ENCODE measurements around the gene CCDC71. TPM values are rescaled to one million over a fixed set of nuclear protein-coding genes. Genes with fewer than 3 reads are reported as not detected.

Gene CCDC71
- total RNA-seq, 2 experiments from 2014 or later, result 21.8 to 22.7 TPM

DNA sequence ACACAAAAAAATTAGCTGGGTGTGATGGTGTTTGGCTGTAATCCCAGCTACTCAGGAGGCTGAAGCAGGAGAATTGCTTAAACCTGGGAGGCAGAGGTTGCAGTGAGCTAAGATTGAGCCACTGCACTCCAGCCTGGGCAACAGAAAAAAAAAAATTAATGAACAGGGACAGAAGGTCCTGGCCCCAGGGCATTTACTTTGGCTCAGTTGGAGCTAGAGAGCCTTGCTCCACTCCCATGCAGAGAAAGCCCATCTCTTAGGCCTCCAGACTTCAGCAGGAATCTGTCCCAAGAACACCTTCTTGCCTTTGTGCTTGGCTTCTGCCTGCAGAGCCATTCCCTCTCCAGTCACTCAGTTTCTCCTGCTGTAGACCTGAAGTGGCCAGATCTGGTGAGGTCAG, 14.0 kb upstream of the CCDC71 start:
- H3K36me3 Mint-ChIP-seq (ENCODE audit: low read depth), result no peaks in the 10 kb centered on the region
- DNase-seq, result no peak
- ChIA-PET CTCF (interaction anchor here (2.5 to 2.6 kb wide), 2 partner anchors 8 to 10 kb away, joined by 6 to 11 read pairs; partner anchors contain the start of gene KLHDC8B), POLR2A (interaction anchor here (0.6 kb wide), 1 partner anchor 759 kb away, joined by 3 read pairs; no protein-coding TSS in a partner anchor)
- peaks cover 1% of the 10 kb centered on the region for H3K4me1 Mint-ChIP-seq (ENCODE audit: low read depth)
- peaks cover 2% of the 10 kb centered on the region for H3K27me3 Mint-ChIP-seq (ENCODE audit: low read depth)
- H3K4me3 Mint-ChIP-seq, result no peak overlapping the region
- no peak for ATAC-seq
- H3K27ac Mint-ChIP-seq, result no peak overlapping the region
- H3K9me3 Mint-ChIP-seq (ENCODE audit: insufficient read depth), result no peaks in the 10 kb centered on the region

DNA sequence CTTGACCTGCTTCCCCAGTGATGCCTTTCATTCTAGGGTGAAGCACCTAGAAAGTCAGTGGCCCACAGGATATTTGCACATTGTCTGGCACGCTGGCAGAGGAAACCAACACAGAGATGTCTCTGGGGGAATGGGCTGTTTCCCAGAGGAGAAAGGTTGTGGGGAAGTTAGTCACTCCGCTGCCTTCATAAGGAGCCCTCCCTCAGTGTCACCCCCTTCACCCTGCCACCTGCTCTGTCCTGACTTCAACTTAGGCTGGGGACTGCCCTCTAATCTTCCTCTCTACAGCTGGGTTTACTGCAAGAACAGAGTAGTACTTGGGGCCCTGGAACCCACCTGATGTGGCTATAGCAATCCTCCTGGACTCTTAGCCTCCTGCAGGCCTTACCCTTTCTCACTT, 10.9 kb upstream of the CCDC71 start:
- Mint-ChIP-seq H3K27me3 (ENCODE audit: low read depth) (peaks cover 2% of the 10 kb centered on the region), H3K4me3 (no peak overlapping the region), H3K36me3 (ENCODE audit: low read depth) (no peaks in the 10 kb centered on the region), H3K9me3 (ENCODE audit: insufficient read depth) (no peaks in the 10 kb centered on the region), H3K27ac (no peak overlapping the region), H3K4me1 (ENCODE audit: low read depth) (peaks cover 19% of the 10 kb centered on the region)
- CTCF ChIA-PET, result no interaction called here
- POLR2A ChIA-PET, result no interaction called here
- no peak for ATAC-seq
- DNase-seq, result no peak

DNA sequence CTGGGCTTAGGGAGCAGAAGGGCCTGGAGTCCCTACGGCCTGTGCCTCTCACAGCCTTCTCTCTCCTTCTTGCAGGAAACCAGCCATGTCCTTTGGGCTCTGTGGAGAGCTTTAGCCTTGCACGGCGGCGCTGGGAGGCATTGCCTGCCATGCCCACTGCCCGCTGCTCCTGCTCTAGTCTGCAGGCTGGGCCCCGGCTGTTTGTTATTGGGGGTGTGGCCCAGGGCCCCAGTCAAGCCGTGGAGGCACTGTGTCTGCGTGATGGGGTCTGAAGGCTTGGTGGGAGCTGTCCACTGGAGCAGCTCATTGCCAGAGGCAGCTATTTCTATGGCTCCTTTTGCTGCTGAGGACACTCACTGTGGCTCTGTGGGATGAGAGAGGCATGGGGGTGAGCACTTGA, 9.4 kb upstream of the CCDC71 start:
- ChIA-PET CTCF (no interaction called here), POLR2A (no interaction called here)
- Mint-ChIP-seq H3K27ac (no peak overlapping the region), H3K27me3 (ENCODE audit: low read depth) (peaks cover 2% of the 10 kb centered on the region), H3K9me3 (ENCODE audit: insufficient read depth) (no peaks in the 10 kb centered on the region), H3K4me3 (no peak overlapping the region), H3K36me3 (ENCODE audit: low read depth) (no peaks in the 10 kb centered on the region), H3K4me1 (ENCODE audit: low read depth) (peaks cover 25% of the 10 kb centered on the region)
- no peak for DNase-seq
- no peak for ATAC-seq

DNA sequence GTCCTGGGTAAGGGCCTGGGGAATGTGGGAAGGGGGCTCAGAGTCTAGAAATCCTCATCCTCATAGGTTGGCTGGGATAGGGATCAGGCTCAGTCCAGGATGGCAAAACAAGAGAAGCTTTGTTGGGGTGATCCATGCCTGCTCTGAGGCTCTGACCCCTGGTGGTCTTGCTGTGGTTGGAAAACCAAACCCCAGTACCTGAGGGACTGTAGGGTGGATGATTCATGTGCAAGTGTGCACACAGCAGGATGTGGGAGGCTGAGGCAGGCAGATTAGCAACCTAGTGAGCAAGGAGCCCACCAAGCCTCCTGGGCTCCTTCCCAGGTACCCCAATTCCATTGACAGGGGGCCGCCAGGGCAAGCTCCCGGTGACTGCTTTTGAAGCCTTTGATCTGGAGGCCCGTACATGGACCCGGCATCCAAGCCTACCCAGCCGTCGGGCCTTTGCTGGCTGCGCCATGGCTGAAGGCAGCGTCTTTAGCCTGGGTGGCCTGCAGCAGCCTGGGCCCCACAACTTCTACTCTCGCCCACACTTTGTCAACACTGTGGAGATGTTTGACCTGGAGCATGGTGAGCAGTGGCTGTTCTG, 8.4 kb upstream of the CCDC71 start:
- no peaks in the 10 kb centered on the region for H3K9me3 Mint-ChIP-seq (ENCODE audit: insufficient read depth)
- no peak overlapping the region for H3K27ac Mint-ChIP-seq
- CTCF ChIA-PET, result no interaction called here
- DNase-seq, result no peak
- H3K4me1 Mint-ChIP-seq (ENCODE audit: low read depth), result peaks cover 25% of the 10 kb centered on the region
- no peak overlapping the region for H3K4me3 Mint-ChIP-seq
- peaks cover under 1% of the 10 kb centered on the region for H3K27me3 Mint-ChIP-seq (ENCODE audit: low read depth)
- no peaks in the 10 kb centered on the region for H3K36me3 Mint-ChIP-seq (ENCODE audit: low read depth)
- ATAC-seq, result no peak
- POLR2A ChIA-PET, result no interaction called here

DNA sequence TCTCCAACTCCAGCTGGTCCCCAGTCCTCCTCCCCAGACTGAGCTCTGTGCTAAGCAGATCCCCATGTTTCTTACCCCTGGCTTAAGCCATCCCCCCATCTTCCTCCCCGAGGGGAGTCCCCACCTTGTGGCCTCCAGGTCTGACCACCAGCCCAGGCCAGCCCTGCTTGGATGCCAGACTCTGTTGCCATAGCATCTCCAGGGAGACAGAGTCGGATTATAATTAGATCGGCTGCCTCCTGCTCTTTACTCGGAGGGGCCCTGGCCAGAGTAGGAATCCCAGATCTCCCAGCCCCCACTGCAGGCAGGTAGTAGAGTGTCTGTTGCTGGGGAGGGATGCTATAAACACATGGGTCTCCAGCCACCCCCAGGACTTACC, 7.7 kb upstream of the CCDC71 start:
- Mint-ChIP-seq H3K9me3 (ENCODE audit: insufficient read depth) (no peaks in the 10 kb centered on the region), H3K4me1 (ENCODE audit: low read depth) (peaks cover 25% of the 10 kb centered on the region), H3K36me3 (ENCODE audit: low read depth) (no peaks in the 10 kb centered on the region), H3K4me3 (no peak overlapping the region), H3K27ac (no peak overlapping the region), H3K27me3 (ENCODE audit: low read depth) (no peaks in the 10 kb centered on the region)
- ChIA-PET CTCF (no interaction called here), POLR2A (no interaction called here)
- no peak for ATAC-seq
- no peak for DNase-seq

DNA sequence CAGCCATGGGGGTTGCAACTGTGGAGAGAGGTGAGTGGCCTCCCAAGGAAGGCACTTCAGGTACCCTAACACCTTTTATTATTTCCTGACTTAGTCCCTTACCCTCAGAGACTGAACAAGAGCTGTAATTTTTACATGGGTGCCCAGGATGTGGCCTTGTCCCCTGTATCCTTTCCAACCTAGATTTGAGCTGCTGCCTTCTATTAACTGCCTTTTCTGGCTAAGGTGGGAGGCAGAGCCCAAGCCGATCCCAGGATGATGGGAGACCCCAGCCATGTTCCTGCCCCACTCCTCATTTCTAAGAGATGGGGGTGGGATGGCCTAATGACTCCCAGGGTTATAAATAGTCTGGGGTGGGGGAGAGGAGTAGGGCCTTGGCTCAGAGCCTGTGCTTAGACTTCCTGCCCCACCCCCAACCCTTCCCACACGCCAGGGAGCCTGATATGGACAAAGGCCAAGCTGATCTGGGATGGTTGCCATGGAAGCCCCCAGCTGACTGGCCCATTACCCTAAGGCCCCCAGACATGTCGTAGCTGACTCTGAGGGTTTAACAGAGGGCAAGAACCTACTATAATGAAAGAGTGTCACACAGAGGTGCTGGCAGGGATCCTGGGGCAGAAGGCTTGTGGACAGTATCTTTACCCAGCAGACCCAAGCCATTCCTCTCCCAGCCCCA, 7.1 kb upstream of the CCDC71 start:
- CTCF ChIA-PET, result no interaction called here
- ATAC-seq, result no peak
- POLR2A ChIA-PET, result interaction anchor here (1.0 kb wide), 1 partner anchor 8 kb away, joined by 3 read pairs; no protein-coding TSS in a partner anchor
- no peak overlapping the region for H3K27ac Mint-ChIP-seq
- H3K27me3 Mint-ChIP-seq (ENCODE audit: low read depth), result no peaks in the 10 kb centered on the region
- H3K36me3 Mint-ChIP-seq (ENCODE audit: low read depth), result no peaks in the 10 kb centered on the region
- no peaks in the 10 kb centered on the region for H3K9me3 Mint-ChIP-seq (ENCODE audit: insufficient read depth)
- no peak for DNase-seq
- peaks cover 25% of the 10 kb centered on the region for H3K4me1 Mint-ChIP-seq (ENCODE audit: low read depth)
- no peak overlapping the region for H3K4me3 Mint-ChIP-seq

DNA sequence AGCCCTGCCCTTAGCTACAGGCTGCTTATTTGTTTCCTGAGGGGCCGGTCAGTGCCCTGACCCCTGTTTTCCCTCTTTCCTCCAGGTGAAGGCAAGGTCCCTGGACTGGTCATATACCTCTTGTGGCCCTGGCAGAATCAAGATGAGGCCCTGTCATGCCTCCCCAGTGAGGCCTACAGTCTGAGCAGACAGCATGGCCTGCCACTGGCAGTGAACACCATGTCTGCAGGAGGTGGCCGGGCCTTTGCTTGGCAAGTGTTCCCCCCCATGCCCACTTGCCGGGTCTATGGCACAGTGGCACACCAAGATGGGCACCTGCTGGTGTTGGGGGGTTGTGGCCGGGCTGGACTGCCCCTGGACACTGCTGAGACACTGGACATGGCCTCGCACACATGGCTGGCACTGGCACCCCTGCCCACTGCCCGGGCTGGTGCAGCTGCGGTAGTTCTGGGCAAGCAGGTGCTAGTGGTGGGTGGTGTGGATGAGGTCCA, 6.5 kb upstream of the CCDC71 start:
- Mint-ChIP-seq H3K27ac (no peak overlapping the region), H3K9me3 (ENCODE audit: insufficient read depth) (no peaks in the 10 kb centered on the region), H3K36me3 (ENCODE audit: low read depth) (no peaks in the 10 kb centered on the region), H3K4me3 (no peak overlapping the region), H3K4me1 (ENCODE audit: low read depth) (peaks cover 25% of the 10 kb centered on the region), H3K27me3 (ENCODE audit: low read depth) (no peaks in the 10 kb centered on the region)
- POLR2A ChIA-PET, result interaction anchor here (1.0 kb wide), 1 partner anchor 8 kb away, joined by 3 read pairs; no protein-coding TSS in a partner anchor
- ATAC-seq (no peak), DNase-seq (no peak)
- CTCF ChIA-PET, result interaction anchor here (1.6 to 3.1 kb wide), 2 partner anchors 9 to 14 kb away, joined by 11 read pairs; no protein-coding TSS in a partner anchor

DNA sequence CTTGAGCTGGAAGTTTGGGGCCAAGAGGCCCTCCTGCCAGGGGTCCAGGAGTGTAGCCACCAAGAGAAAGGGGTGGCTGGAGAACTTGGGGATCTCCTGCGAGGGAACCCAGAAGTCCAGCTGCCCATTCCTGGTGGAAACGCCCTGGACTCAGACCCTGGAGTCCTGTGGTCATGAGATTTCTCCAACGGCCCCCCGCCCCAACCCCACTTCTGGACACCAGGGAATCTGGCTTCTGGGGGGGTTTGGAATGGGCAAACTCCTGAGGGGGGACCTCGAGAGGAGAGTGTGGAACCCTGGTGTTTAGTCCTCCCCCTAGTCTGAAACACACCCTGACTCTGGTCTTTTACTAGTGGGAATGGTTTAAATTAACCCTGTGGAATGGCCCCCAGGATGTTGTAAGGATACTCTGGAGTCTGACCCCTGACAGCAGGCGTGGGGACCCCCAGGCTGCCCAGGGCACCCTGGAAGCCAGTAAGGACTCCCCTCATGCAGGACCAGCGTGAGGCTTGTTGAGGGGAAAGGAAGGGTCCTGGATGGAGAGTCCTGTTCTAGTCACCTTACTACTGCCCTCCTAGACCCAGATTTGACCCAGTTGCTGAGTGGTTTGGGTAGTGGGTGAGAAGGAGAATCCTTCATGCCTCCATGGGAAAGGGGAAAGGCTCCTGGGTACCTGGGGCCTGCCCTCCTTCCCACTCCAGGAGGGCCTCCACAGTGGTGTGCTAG, 5.8 kb upstream of the CCDC71 start:
- no peaks in the 10 kb centered on the region for H3K9me3 Mint-ChIP-seq (ENCODE audit: insufficient read depth)
- H3K4me1 Mint-ChIP-seq (ENCODE audit: low read depth), result peaks cover 25% of the 10 kb centered on the region
- DNase-seq, result no peak
- H3K36me3 Mint-ChIP-seq (ENCODE audit: low read depth), result no peaks in the 10 kb centered on the region
- H3K27me3 Mint-ChIP-seq (ENCODE audit: low read depth), result no peaks in the 10 kb centered on the region
- ATAC-seq, result no peak
- peak overlapping the region; percentile 25 for H3K4me3 Mint-ChIP-seq
- CTCF ChIA-PET, result interaction anchor here (0.8 to 4.3 kb wide), 15 partner anchors 10 to 285 kb away, joined by 3 to 22 read pairs (median 9); partner anchors contain the start of genes QRICH1 and USP4
- POLR2A ChIA-PET, result interaction anchor here (0.7 to 2.0 kb wide), 2 partner anchors 78 to 150 kb away, joined by 3 to 9 read pairs; partner anchors contain the start of gene QRICH1
- H3K27ac Mint-ChIP-seq, result no peak overlapping the region

DNA sequence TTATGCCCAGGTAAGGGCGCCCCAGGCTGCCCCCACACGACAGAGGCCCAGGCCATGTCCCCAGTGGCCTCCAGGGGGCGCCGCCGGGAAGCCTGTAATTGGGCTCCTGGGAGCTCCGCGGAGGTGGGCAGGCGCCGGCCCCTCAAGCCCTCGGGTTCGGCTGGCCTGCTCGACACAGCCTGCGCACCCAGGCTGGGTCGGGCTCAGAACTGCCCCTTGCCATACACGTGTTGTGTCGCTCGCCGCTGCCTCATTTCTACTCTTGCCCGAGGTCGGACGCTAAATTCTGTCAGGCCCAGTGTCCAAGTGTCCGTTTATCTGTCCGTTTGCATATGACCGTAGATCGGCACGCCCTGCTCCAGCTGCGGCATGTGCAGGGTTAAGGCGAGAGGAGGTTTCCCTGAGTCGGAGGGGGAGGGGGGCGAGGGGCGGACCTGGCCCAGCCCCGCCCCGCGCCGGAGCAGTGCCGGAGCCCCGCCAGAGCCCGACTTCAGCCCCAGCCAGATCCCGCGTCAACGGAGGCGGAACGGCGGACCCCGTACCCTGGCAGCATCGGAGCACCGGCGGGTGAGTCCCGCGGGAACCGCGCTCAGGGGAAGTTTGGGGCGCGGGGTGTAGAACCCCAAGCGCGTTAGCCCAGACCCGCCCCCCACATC, 5.1 kb upstream of the CCDC71 start, which contains the start of gene KLHDC8B:
Gene KLHDC8B, plus strand, starts transcription at position 480 of the 656 bp plus-strand sequence. CDS start 1,172 bp downstream, outside the sequence.
- peak within 1 kb of the TSS; percentile 65 for H3K27ac Mint-ChIP-seq
- no peaks in the 10 kb centered on the region for H3K9me3 Mint-ChIP-seq (ENCODE audit: insufficient read depth)
- POLR2A ChIA-PET, result interaction anchor here (0.7 to 2.0 kb wide), 3 partner anchors 77 to 168 kb away, joined by 3 to 9 read pairs (median 3); partner anchors contain the start of gene QRICH1

DNA sequence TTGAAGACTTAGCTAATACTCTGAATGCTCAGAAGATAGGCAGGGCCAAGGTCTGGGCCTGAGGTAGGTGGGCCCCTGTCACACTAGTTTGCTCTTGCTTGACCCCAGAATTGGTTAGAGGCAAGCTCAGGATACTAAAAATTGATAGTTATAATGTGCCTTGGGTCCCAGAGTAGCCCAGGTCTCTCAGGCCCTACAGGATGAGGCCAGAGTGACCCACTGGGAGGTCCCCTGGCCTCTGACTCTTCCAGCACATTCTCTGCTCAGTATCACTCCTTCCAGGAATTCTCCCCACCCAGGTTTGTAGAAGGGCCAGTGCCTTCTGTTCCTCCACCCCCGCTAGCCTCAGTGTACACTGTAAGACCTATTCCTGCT, 4.6 kb upstream of the CCDC71 start:
- no peak for ATAC-seq
- ChIA-PET POLR2A (interaction anchor here (1.0 to 2.0 kb wide), 2 partner anchors 77 to 169 kb away, joined by 3 to 9 read pairs; partner anchors contain the start of gene QRICH1), CTCF (interaction anchor here (0.6 to 4.3 kb wide), 27 partner anchors 9 to 475 kb away, joined by 3 to 22 read pairs (median 4); partner anchors contain the start of genes QRICH1, USP19 and USP4)
- Mint-ChIP-seq H3K27ac (peak overlapping the region; percentile 65), H3K4me3 (peak overlapping the region; percentile 78), H3K36me3 (ENCODE audit: low read depth) (peaks cover 6% of the 10 kb centered on the region), H3K27me3 (ENCODE audit: low read depth) (no peaks in the 10 kb centered on the region), H3K9me3 (ENCODE audit: insufficient read depth) (no peaks in the 10 kb centered on the region), H3K4me1 (ENCODE audit: low read depth) (peaks cover 32% of the 10 kb centered on the region)
- DNase-seq, result no peak

More for the DNA sequence above, 5.1 kb upstream of the CCDC71 start, which contains the start of gene KLHDC8B:
- H3K27me3 Mint-ChIP-seq (ENCODE audit: low read depth), result no peaks in the 10 kb centered on the region
- peaks cover 5% of the 10 kb centered on the region for H3K36me3 Mint-ChIP-seq (ENCODE audit: low read depth)
- DNase-seq (peak; percentile 87), ATAC-seq (peak; percentile 90)
- peaks cover 31% of the 10 kb centered on the region for H3K4me1 Mint-ChIP-seq (ENCODE audit: low read depth)
- CTCF ChIA-PET, result interaction anchor here (0.6 to 4.3 kb wide), 28 partner anchors 10 to 474 kb away, joined by 3 to 22 read pairs (median 4); partner anchors contain the start of genes QRICH1, USP19 and USP4
- peak within 1 kb of the TSS; percentile 78 for H3K4me3 Mint-ChIP-seq
